Erythroblast (primary cell): Measurements from ENCODE around the gene LAMA4.

Experiments used
- GATA1 ChIP-seq: IDR thresholded peaks from 2 replicates; pipeline ENCODE4 v1.6.1; 2011; ENCODE audit warnings: low read depth, mild to moderate bottlenecking, control low read depth, low read length, moderate library complexity
- POLR2A ChIP-seq: IDR thresholded peaks from 2 replicates; pipeline ENCODE4 v1.6.1; 2011; ENCODE audit warnings: mild to moderate bottlenecking, low read length

DNA sequence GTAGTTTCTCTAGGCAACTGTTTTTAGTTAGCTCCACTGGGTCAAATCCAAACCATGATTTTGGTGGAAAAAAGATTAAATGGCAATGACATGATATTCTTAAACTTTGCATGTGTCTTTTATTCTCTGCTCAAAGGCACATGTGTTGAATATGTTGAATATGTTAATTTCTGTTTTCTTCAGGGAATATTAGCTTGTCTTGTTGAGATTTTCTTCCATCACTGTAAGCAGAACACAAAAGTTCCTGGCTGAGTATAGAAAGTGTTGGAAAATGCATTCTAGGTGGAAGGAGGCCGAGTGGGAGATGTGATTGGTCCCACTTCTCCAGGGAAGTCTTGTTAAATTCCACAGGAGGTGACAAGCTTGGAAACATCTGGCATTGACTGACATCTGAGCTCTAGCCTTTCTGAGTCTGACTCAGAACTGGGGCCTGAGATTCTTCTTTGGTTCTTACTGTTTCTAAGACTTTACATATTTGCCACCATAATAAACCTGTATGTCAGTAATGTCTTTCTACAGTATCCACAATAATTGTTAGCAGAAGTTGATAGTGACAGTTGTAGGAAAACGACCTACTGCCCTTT, 81.1 kb downstream of the LAMA4 start:
- no peak for TF ChIP-seq POLR2A
- no peak for TF ChIP-seq GATA1
